ENCODE measurements around the gene PGA3.
A peak's percentile ranks its signal among the peaks of the same experiment; 100 is the strongest.

The PGA3 gene

DNA sequence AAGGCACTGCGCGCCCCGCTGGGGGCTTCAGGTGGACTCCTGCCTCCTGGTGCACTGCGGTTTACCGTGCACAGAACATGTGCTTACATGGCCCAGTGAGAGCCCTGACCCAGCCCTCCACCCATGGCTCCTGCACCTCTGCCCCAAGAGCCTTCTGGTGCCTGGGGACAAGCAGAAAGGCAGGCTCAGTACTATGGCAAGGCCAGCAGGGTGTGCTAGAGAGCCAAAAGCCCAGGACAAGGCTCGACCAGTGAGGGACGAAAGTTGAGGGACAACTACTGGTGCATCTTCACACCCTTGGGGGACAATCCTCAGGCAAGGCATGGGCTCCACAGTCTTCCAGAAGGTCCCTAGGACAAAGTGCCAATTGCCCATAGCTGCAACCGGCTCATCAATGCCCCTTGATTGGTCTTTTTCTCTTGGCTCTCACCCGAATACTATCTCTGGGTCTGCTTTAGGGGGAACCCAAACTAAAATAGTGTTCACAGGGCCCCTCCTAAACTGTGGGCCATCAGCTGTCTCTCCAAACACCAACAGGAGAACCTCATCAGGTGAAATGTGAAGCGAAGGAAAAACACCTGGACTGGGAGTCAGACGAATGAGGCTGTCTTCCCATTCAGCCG is 51.2 kb downstream of the PGA3 start:
- peak; percentile 40 to 58 for DNase-seq

DNA sequence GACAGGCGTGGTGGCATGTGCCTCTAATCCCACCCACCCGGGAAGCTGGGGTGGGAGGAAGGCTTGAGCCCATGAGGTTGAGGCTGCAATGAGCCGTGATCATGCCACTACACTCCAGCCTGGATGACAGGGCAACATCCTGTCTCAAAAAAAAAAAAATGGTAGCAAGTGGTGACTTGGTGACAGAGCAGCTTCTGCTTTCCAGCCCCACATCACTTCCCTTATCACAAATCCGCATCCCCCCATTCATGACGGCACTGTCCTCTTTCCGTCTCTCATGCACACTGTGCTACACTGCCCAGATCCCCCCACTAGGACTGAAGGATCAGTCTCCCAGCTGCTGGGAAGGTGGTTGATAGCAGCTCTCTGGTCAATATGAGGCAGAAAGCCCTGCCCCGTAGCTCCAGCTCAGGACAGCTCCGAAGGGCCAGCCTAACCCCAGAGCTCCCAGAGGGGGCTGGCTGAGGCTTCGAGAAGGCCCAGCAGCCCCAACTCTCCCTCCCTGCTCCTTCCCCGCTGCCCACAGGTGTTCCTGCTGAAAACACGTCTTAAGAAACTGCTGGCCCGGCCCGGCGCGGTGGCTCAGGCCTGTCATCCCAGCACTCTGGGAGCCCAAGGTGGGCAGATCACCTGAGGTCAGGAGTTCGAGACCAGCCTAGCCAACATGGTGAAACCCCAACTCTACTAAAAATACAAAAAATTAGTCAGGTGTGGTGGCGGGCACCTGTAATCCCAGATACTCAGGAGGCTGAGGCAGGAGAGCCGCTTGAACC is 53.6 kb downstream of the PGA3 start:
- DNase-seq = no peak

DNA sequence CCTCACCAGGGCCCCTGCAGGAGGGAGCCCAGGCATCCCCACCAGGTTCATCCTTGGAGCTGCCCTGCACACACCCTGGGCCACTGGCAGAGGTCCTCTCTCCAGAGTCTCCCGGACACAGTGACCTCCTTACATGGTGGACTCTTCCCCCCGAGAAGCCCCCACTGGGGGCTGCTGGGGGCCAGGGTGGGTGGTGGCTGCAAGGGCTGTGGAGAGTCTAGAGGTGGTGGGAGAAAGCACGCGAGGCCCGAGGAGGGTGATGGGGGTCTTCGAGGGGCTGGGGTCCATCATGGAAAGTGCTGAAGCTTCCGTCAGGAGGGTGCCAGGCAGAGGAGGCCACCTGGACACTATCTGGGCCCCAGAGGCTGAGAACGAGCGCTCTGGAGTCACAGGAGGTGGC is 55.2 kb downstream of the PGA3 start:
- DNase-seq = no peak

DNA sequence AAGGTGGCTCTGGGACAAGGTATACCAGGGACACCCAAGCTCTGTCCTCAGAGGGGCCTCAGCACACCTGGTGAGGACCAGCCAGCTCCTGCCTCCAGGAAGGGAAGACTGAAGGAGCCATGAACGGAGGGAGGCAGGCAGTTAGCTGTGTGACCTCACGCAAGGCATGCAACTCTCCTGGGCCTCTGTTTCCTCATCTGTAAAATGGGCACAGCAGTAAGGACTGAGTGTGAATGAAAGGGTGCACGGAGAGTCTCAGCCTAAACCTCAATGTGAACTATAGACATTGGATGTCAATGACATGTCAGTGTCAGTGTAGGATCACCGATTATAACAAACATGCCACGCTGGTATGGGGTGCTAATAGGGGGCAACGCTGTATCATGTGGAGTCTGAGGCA is 56.0 kb downstream of the PGA3 start:
- no peak for DNase-seq
